GM23338 (cell line): ENCODE data around the gene EIF5A2.

Experiments
- CREB1 ChIP-seq: fragments of 250-450 bp; sonication (Bioruptor Pico); IDR thresholded peaks from 2 replicates; pipeline ENCODE4 v1.5.0; 2020; ENCODE audit warnings: low read depth, mild to moderate bottlenecking, moderate library complexity
- EZH2 ChIP-seq: fragments of 200-600 bp; sonication (generic); IDR thresholded peaks from one replicate; pipeline ENCODE4 v1.8.0; 2017; ENCODE audit warnings: antibody characterized with exemption, mild to moderate bottlenecking, low read depth; ENCODE audit not compliant: unreplicated experiment
- EZH2phosphoT487 ChIP-seq: fragments of 200-600 bp; sonication (generic); IDR thresholded peaks from one replicate; pipeline ENCODE4 v1.8.1; 2018; ENCODE audit warnings: antibody characterized with exemption; ENCODE audit not compliant: unreplicated experiment
- TF ChIP-seq, protein P1 (sequence below), 2 experiments: fragments of 200-600 bp in 1 of 2; sonication (generic) in 1 of 2; conservative IDR thresholded peaks; 2 replicates each; pipeline versions ENCODE4 v1.5.1 to v1.6.1; 2016 to 2017; ENCODE audit warnings: antibody characterized with exemption in 2 of 2, low read depth in 2 of 2, mild to moderate bottlenecking in 2 of 2, moderate library complexity in 1 of 2

DNA sequence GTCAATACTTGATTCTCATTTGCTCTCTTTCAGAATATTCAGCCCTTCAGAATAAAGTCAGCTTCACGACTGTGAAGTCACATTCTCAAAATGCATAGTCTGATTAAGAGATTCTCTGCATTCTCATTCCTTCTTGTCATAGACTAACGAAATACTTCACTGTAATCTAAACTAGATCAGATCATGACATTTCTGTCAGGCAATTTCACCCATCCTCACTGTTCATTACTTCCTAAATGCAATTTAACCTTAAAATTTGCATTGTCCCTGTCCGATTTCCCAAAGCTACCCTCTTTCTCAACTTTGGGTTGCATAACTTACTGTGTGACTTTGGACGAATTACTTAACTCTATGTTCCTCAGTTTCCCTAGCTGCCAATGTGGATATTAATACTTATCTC lies 44.6 kb downstream of the EIF5A2 start:
- no peak for TF ChIP-seq EZH2
- TF ChIP-seq, protein P1, sequence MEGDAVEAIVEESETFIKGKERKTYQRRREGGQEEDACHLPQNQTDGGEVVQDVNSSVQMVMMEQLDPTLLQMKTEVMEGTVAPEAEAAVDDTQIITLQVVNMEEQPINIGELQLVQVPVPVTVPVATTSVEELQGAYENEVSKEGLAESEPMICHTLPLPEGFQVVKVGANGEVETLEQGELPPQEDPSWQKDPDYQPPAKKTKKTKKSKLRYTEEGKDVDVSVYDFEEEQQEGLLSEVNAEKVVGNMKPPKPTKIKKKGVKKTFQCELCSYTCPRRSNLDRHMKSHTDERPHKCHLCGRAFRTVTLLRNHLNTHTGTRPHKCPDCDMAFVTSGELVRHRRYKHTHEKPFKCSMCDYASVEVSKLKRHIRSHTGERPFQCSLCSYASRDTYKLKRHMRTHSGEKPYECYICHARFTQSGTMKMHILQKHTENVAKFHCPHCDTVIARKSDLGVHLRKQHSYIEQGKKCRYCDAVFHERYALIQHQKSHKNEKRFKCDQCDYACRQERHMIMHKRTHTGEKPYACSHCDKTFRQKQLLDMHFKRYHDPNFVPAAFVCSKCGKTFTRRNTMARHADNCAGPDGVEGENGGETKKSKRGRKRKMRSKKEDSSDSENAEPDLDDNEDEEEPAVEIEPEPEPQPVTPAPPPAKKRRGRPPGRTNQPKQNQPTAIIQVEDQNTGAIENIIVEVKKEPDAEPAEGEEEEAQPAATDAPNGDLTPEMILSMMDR (conservative IDR thresholded peaks at IDR 0.05; ENCODE audit: low read depth in 2 of 2): no peak
- no peak for TF ChIP-seq CREB1 (CRISPR knock-in tag)
- no peak for TF ChIP-seq EZH2phosphoT487
